Urinary bladder (tissue), 4 donors: ENCODE results near the gene RECK. TPM values are rescaled to one million over a fixed set of nuclear protein-coding genes. Genes with fewer than 3 reads are reported as not detected.
A peak's percentile ranks its signal among the peaks of the same experiment; 100 is the strongest.

Experiments used
- DNase-seq: peaks from one replicate; pipeline ENCODE4 v3.0.0-alpha.2; 2015; ENCODE audit errors: extremely low spot score
- H3K27ac ChIP-seq: one replicate; pipeline ENCODE4 v1.5.1; 2013; ENCODE audit warnings: low read depth, mild to moderate bottlenecking, moderate library complexity
- H3K36me3 ChIP-seq: one replicate; pipeline ENCODE4 v1.6.1; 2013; ENCODE audit warnings: mild to moderate bottlenecking, moderate library complexity; ENCODE audit not compliant: insufficient read depth
- H3K4me1 ChIP-seq: one replicate; pipeline ENCODE4 v1.6.1; 2013; ENCODE audit warnings: mild to moderate bottlenecking, moderate library complexity; ENCODE audit not compliant: insufficient read depth
- H3K4me3 ChIP-seq: one replicate; pipeline ENCODE4 v1.5.1; 2013; ENCODE audit warnings: low read depth, low read length
- WGBS: extraction: QIAGEN DNeasy Blood & Tissue Kit; methylation state at CpG from one replicate; pipeline ENCODE4 v1.1.7; 2013; 5-methylcytosine and 5-hydroxymethylcytosine counted together
- polyA plus RNA-seq: library from polyadenylated mRNA; stranded (reverse); fragments of 200-250 nt; gene quantifications from one replicate; pipeline ENCODE4 v1.2.3, GENCODE V29; 2013
- total RNA-seq: library from RNA; depleted of rRNA; stranded (reverse); fragments of >200 nt; gene quantifications from one replicate; pipeline ENCODE4 v1.2.3, GENCODE V29; 2014
- donor health status: healthy with polysubstance abuse.
- donor health status: healthy.

RECK gene
- total and polyA plus RNA-seq, 2 donors = 17.1 to 31.2 TPM

- 96% methylated on average over 2 of the region's 2 CpGs for WGBS
- Histone ChIP-seq H3K36me3 (no peaks in the 10 kb centered on the region), H3K27ac (no peak overlapping the region), H3K4me3 (no peak overlapping the region), H3K4me1 (no peaks in the 10 kb centered on the region)
- no peak for DNase-seq
These were observed 56.7 kb downstream of the RECK start for GRCh38 chr9:36093384-36093783.

GRCh38 chr9:36099718-36100117, 63.0 kb downstream of the RECK start:
- Histone ChIP-seq H3K4me3 (no peak overlapping the region), H3K27ac (no peak overlapping the region), H3K4me1 (no peaks in the 10 kb centered on the region), H3K36me3 (no peaks in the 10 kb centered on the region)
- WGBS = 92% methylated on average over 1 of the region's 1 CpG
- DNase-seq = no peak

- whole genome bisulfite sequencing = 62% methylated on average over 3 of the region's 3 CpGs
These were observed 63.8 kb downstream of the RECK start for GRCh38 chr9:36100532-36100931.

DNA sequence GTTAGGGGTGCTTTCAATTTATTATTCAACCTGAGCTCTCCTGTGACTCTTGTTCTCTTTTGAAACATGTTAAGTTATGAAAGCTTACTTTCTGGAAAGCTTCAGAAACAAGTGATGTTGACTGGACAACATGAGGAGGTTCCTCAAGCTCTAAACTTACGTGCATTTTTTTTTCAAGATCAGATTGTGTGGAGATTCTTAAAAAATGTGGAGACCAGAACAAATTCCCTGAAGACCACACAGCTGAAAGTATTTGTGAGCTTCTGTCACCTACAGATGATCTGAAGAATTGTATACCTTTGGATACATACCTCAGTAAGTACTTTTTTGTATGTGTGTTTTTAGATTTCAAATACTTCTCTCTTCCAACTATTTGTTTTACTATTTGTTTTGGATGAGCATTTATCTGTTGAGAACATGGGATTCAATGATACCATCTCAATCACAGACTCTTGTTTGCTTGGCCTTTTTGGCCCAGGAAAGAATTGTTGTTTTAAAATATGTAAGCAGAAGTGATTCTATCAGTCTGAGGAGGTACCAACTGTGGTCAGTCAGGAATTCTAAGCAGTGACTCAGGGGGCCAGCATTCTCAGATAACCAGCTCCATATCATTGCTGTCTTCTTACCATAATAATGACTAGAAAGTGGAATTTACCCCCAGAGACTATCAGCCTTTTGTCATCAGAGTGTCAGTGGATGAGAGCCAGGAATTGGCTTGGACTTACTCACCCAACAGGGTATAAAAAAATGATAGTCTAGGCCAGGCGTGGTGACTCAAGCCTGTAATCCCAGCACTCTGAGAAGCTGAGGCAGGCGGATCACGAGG, 65.4 kb downstream of the RECK start:
- Histone ChIP-seq H3K36me3 (no peaks in the 10 kb centered on the region), H3K27ac (no peak overlapping the region), H3K4me1 (no peaks in the 10 kb centered on the region), H3K4me3 (no peak overlapping the region)
- no peak for DNase-seq
- 58% methylated on average over 4 of the region's 4 CpGs for WGBS

More at GRCh38 chr9:36100532-36100931, 63.8 kb downstream of the RECK start:
- Histone ChIP-seq H3K27ac (no peak overlapping the region), H3K4me1 (no peaks in the 10 kb centered on the region), H3K4me3 (no peak overlapping the region), H3K36me3 (no peaks in the 10 kb centered on the region)
- no peak for DNase-seq

DNA sequence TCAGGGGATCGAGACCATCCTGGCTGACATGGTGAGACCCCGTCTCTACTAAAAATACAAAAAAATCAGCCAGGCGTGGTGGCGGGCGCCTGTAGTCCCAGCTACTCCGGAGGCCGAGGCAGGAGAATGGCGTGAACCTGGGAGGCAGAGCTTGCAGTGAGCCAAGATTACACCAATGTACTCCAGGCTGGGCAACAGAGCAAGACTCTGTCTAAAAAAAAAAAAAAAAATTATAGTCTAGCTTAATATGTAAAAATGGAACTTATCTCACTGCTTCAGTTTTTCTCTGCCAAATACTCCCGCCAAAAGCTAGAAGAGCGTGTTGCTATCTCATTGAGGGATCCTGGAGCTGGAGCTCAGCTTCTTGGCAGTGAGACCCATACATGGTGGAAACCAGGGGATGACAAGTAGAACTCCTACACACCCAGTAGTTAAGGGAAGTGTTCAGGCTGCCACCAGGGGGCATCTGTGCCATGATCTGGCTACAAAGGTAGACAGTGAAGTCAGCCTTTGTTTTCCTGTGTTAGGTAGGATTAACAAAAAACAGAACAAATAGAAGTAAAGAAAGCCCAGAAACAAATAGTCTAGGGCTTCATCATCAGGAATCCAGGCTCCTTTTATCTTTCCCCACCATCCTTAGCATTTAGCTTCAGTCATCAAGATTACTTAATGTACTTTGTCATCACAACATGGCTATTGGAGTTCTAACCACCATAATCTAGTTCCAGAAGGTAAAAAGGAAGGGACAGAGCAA, 66.2 kb downstream of the RECK start:
- 74% methylated on average over 10 of the region's 10 CpGs for WGBS
- no peak overlapping the region for H3K4me3 ChIP-seq
- H3K36me3 ChIP-seq = no peaks in the 10 kb centered on the region
- no peak overlapping the region for H3K27ac ChIP-seq
- DNase-seq = peak; percentile 17
- no peaks in the 10 kb centered on the region for H3K4me1 ChIP-seq

DNA sequence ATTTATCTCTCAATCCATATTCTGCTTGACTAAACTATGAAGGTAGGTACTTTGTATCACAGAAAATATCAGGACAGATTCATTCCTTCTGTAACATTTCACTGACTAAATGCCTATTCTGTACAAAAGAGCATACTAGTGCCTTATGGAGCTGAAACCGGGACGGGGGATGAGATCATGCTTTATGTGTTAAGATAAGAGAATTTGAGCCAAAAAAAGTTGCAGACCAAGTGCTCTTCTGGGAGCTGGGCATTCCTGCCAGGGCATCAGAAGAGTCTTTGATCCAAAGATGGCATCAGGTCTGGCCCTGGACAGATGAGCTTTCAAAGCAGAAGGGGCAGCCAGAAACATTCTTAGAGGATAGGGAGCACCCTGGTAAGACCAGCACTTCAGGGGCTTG, 72.4 kb downstream of the RECK start:
- 45% methylated on average over 2 of the region's 2 CpGs for WGBS
- H3K4me1 ChIP-seq = no peaks in the 10 kb centered on the region
- H3K4me3 ChIP-seq = no peak overlapping the region
- no peak for DNase-seq
- no peak overlapping the region for H3K27ac ChIP-seq
- no peaks in the 10 kb centered on the region for H3K36me3 ChIP-seq

GRCh38 chr9:36110434-36110833, 73.7 kb downstream of the RECK start:
- Histone ChIP-seq H3K36me3 (no peaks in the 10 kb centered on the region), H3K27ac (no peak overlapping the region), H3K4me3 (no peak overlapping the region), H3K4me1 (no peaks in the 10 kb centered on the region)
- no peak for DNase-seq
- 83% methylated on average over 2 of the region's 2 CpGs for WGBS

- Histone ChIP-seq H3K4me3 (no peak overlapping the region), H3K27ac (no peak overlapping the region), H3K36me3 (no peaks in the 10 kb centered on the region), H3K4me1 (no peaks in the 10 kb centered on the region)
- WGBS = 95% methylated on average over 3 of the region's 3 CpGs
- no peak for DNase-seq
These were observed 75.8 kb downstream of the RECK start for GRCh38 chr9:36112516-36112915.

DNA sequence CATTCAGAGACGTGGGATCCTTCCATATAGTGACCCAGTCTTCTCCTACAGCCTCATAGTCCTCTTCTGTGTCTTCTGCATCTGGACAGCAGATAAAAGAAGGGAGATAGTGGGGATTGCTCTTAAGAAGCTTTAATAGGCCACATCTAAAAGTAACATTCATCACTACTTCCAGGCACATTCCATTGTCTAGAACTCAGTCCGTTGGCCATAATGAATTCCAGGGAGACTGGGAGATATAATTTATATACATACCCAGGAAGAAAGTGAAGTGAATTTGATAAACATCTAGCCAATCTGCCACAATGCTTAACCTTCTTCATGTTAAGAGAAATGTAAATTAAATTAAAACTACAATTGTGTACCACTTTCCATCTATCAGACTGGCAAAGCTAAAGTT, 77.3 kb downstream of the RECK start:
- no peak for DNase-seq
- H3K36me3 ChIP-seq = no peaks in the 10 kb centered on the region
- H3K4me3 ChIP-seq = no peak overlapping the region
- WGBS = 67% methylated on average over 2 of the region's 2 CpGs
- H3K27ac ChIP-seq = no peak overlapping the region
- no peaks in the 10 kb centered on the region for H3K4me1 ChIP-seq

- Histone ChIP-seq H3K4me1 (no peaks in the 10 kb centered on the region), H3K36me3 (no peaks in the 10 kb centered on the region), H3K27ac (no peak overlapping the region), H3K4me3 (no peak overlapping the region)
- WGBS = 90% methylated on average over 3 of the region's 3 CpGs
- no peak for DNase-seq
These were observed 79.9 kb downstream of the RECK start for GRCh38 chr9:36116593-36116992.

DNA sequence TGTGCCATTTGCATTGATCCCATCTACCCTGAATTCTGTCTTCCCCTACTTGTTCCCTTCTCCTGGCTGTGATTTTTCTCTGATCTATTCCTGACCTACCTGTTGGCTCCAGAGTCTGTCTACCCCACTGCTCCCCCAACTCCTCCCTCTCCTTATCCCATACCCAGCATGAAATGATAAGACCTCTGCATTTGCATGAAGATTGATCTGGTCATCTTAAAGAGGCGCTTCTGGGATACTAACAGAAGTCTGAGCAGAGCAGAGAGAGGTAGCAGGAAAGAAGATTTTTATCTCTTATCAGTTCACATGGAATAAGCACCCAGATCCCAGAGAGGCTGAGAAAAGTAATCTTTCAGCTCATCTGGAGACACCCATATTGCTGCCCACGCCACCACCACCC, 81.5 kb downstream of the RECK start:
- H3K4me3 ChIP-seq = no peak overlapping the region
- DNase-seq = no peak
- no peak overlapping the region for H3K27ac ChIP-seq
- H3K36me3 ChIP-seq = no peaks in the 10 kb centered on the region
- 95% methylated on average over 2 of the region's 2 CpGs for WGBS
- no peaks in the 10 kb centered on the region for H3K4me1 ChIP-seq

- H3K4me1 ChIP-seq = no peaks in the 10 kb centered on the region
- no peak for DNase-seq
- H3K27ac ChIP-seq = no peak overlapping the region
- 87% methylated on average over 15 of the region's 15 CpGs for WGBS
- H3K36me3 ChIP-seq = no peaks in the 10 kb centered on the region
- H3K4me3 ChIP-seq = no peak overlapping the region
These were observed 82.0 kb downstream of the RECK start for GRCh38 chr9:36118706-36119105.

GRCh38 chr9:36119476-36119875, 82.8 kb downstream of the RECK start:
- no peak for DNase-seq
- H3K36me3 ChIP-seq = no peaks in the 10 kb centered on the region
- WGBS = 84% methylated on average over 7 of the region's 7 CpGs

GRCh38 chr9:36120705-36121104, 84.0 kb downstream of the RECK start:
- Histone ChIP-seq H3K27ac (no peak overlapping the region), H3K4me1 (no peaks in the 10 kb centered on the region), H3K36me3 (no peaks in the 10 kb centered on the region), H3K4me3 (no peak overlapping the region)
- DNase-seq = no peak
- 88% methylated on average over 4 of the region's 4 CpGs for WGBS

More at GRCh38 chr9:36119476-36119875, 82.8 kb downstream of the RECK start:
- Histone ChIP-seq H3K4me1 (no peaks in the 10 kb centered on the region), H3K27ac (no peak overlapping the region), H3K4me3 (no peak overlapping the region)
